Transverse colon (tissue), 4 donors: ENCODE data around the gene ZNF322. TPM values are rescaled to one million over a fixed set of nuclear protein-coding genes. Genes with fewer than 3 reads are reported as not detected.

Experiments
- DNase-seq: peaks from one replicate; pipeline ENCODE4 v3.0.0-alpha.2; 2019
- H3K27ac ChIP-seq, 4 donors: fragments of 200-600 bp; sonication (generic); 2 replicates each; pipeline ENCODE4 v1.5.1; 2016 to 2018; ENCODE audit warnings: inconsistent platforms in 4 of 4
- H3K27me3 ChIP-seq: fragments of 200-600 bp; sonication (generic); 2 replicates; pipeline ENCODE4 v1.5.1; 2017; ENCODE audit warnings: inconsistent platforms
- H3K36me3 ChIP-seq, 4 donors: fragments of 200-600 bp; sonication (generic); 2 replicates each; pipeline ENCODE4 v1.5.1; 2017 to 2019; ENCODE audit warnings: inconsistent platforms in 4 of 4
- H3K4me1 ChIP-seq, 4 donors: fragments of 200-600 bp; sonication (generic); 2 replicates each; pipeline ENCODE4 v1.5.1; 2017 to 2020; ENCODE audit warnings: inconsistent platforms in 4 of 4
- H3K4me3 ChIP-seq, 4 donors: fragments of 200-600 bp; sonication (generic); 1 replicate in 1 of 4; 2 replicates in 3 of 4; pipeline versions ENCODE4 v1.5.1 to v1.6.1; 2017 to 2019; ENCODE audit warnings: inconsistent platforms in 4 of 4
- H3K9me3 ChIP-seq, 2 donors: fragments of 200-600 bp; sonication (generic); 2 replicates each; pipeline ENCODE4 v1.5.1; 2017 to 2019; ENCODE audit warnings: inconsistent platforms in 2 of 2
- CTCF ChIP-seq, 5 experiments: fragments of 200-600 bp in 3 of 5; fragments of 450-650 bp in 2 of 5; sonication (generic) in 3 of 5; IDR thresholded peaks; 1 replicate in 2 of 5; 2 replicates in 3 of 5; pipeline ENCODE4 v1.5.1; 2016 to 2017; ENCODE audit warnings: antibody characterized with exemption in 5 of 5, inconsistent platforms in 3 of 5, mild to moderate bottlenecking in 2 of 5, moderate library complexity in 1 of 5
- EP300 ChIP-seq: sonication (generic); formaldehyde crosslinking; IDR thresholded peaks from one replicate; pipeline ENCODE4 v1.6.1; 2017; ENCODE audit warnings: antibody characterized with exemption, low read depth
- POLR2A ChIP-seq: fragments of 450-650 bp; IDR thresholded peaks from one replicate; pipeline ENCODE4 v1.6.1; 2016; ENCODE audit warnings: antibody characterized with exemption, mild to moderate bottlenecking, moderate library complexity
- POLR2AphosphoS5 ChIP-seq, 3 donors: sonication (generic); formaldehyde crosslinking; IDR thresholded peaks; one replicate each; pipeline ENCODE4 v1.6.1; 2016; ENCODE audit warnings: antibody characterized with exemption in 3 of 3
- WGBS, 2 donors: methylation state at CpG; one replicate each; pipeline ENCODE4 v1.1.5; 2018; ENCODE audit warnings: low coverage in 1 of 2; 5-methylcytosine and 5-hydroxymethylcytosine counted together
- in situ Hi-C, 4 donors: fragments of 200-750 bp; cut with MboI; loops; one replicate each; pipeline versions ENCODE4 v1.15.0 to v1.15.1; 2017; ENCODE audit warnings: low sequenced_read_pairs in 3 of 4, low pct_ligation_motif_present in 1 of 4, low pct_unique_long_range_greater_than_20kb in 1 of 4
- intact Hi-C: fragments of 100-400 bp; cut with DNase I; formaldehyde crosslinking; loops from one replicate; pipeline ENCODE4 v1.15.1; 2023; ENCODE audit warnings: low total_unique reads
- total RNA-seq, 4 donors: library from RNA; depleted of rRNA; stranded (reverse); fragments of >200 nt; gene quantifications; one replicate each; pipeline ENCODE4 v1.1.0, GENCODE V29; 2016

Gene ZNF322
- total RNA-seq, 4 donors from 2014 or later, result 2.8 to 32.2 (median 13.5) TPM

GRCh38 chr6:26594131-26594498 lies 65.4 kb downstream of the ZNF322 start:
- intact Hi-C loops, result no loop called here

GRCh38 chr6:26593278-26594130 lies 66.0 kb downstream of the ZNF322 start:
- 38 to 47% methylated on average over 5 to 20 of the region's 20 CpGs for WGBS, 2 donors
- DNase-seq, result no peak
- intact Hi-C loops, result no loop called here
- TF ChIP-seq POLR2AphosphoS5 (IDR thresholded peaks at IDR 0.05) (no peak), CTCF (IDR thresholded peaks at IDR 0.05) (no peak), EP300 (no peak), POLR2A (no peak)
- H3K27ac ChIP-seq, result no peak overlapping the region
- in situ Hi-C loops, result loop anchor here in 2 of 4 donors (10.0 to 25.0 kb wide), 2 partner anchors 259 to 1269 kb away; a partner anchor contains a TSS
- H3K4me1 ChIP-seq, result peaks cover 6 to 23% (median 8%) of the 10 kb centered on the region in 4 donors
- no peak overlapping the region for H3K4me3 ChIP-seq
- peaks cover 52% of the 10 kb centered on the region for H3K27me3 ChIP-seq
- H3K9me3 ChIP-seq, result no peaks in the 10 kb centered on the region
- H3K36me3 ChIP-seq, result peaks cover 0 to 5% (median 3%) of the 10 kb centered on the region in 4 donors

More at GRCh38 chr6:26594131-26594498, 65.4 kb downstream of the ZNF322 start:
- H3K36me3 ChIP-seq, result peaks cover 0 to 10% (median 5%) of the 10 kb centered on the region in 4 donors
- H3K9me3 ChIP-seq, result no peaks in the 10 kb centered on the region
- no peak overlapping the region for H3K27ac ChIP-seq
- H3K27me3 ChIP-seq, result peaks cover 51% of the 10 kb centered on the region
- H3K4me1 ChIP-seq, result peaks cover 6 to 23% (median 8%) of the 10 kb centered on the region in 4 donors
- DNase-seq, result no peak
- 43 to 58% methylated on average over 6 of the region's 6 CpGs for WGBS, 2 donors
- in situ Hi-C loops, result loop anchor here in 2 of 4 donors (10.0 to 25.0 kb wide), 2 partner anchors 259 to 1268 kb away; a partner anchor contains a TSS
- H3K4me3 ChIP-seq, result no peak overlapping the region
- TF ChIP-seq EP300 (no peak), CTCF (IDR thresholded peaks at IDR 0.05) (no peak), POLR2A (no peak), POLR2AphosphoS5 (IDR thresholded peaks at IDR 0.05) (no peak)

- 49 to 66% methylated on average over 4 of the region's 4 CpGs for WGBS, 2 donors
- peaks cover 1 to 18% (median 3%) of the 10 kb centered on the region in 4 donors for H3K4me1 ChIP-seq
- intact Hi-C loops, result no loop called here
- DNase-seq, result no peak
- peaks cover 58% of the 10 kb centered on the region for H3K27me3 ChIP-seq
- TF ChIP-seq EP300 (no peak), CTCF (IDR thresholded peaks at IDR 0.05) (no peak), POLR2AphosphoS5 (IDR thresholded peaks at IDR 0.05) (no peak), POLR2A (no peak)
- no peaks in the 10 kb centered on the region for H3K9me3 ChIP-seq
- H3K27ac ChIP-seq, result no peak overlapping the region
- H3K4me3 ChIP-seq, result no peak overlapping the region
- H3K36me3 ChIP-seq, result no peaks in the 10 kb centered on the region
- in situ Hi-C loops, result loop anchor here in 2 of 4 donors (10.0 to 25.0 kb wide), 2 partner anchors 258 to 1270 kb away; a partner anchor contains a TSS
Observed at GRCh38 chr6:26592649-26593048, 66.9 kb downstream of the ZNF322 start.

GRCh38 chr6:26588965-26589364 lies 70.6 kb downstream of the ZNF322 start:
- in situ Hi-C loops (loop anchor here in 1 of 4 donors (25.0 kb wide), 1 partner anchor 1273 kb away; a partner anchor contains a TSS), intact Hi-C loops (no loop called here)
- peaks cover 82% of the 10 kb centered on the region for H3K27me3 ChIP-seq
- H3K4me3 ChIP-seq, result no peak overlapping the region
- 93 to 94% methylated on average over 21 of the region's 21 CpGs for WGBS, 2 donors
- no peaks in the 10 kb centered on the region for H3K36me3 ChIP-seq
- no peak for DNase-seq
- H3K27ac ChIP-seq, result no peak overlapping the region
- H3K4me1 ChIP-seq, result no peaks in the 10 kb centered on the region
- TF ChIP-seq POLR2A (no peak), CTCF (IDR thresholded peaks at IDR 0.05) (no peak), EP300 (no peak), POLR2AphosphoS5 (IDR thresholded peaks at IDR 0.05) (no peak)
- no peaks in the 10 kb centered on the region for H3K9me3 ChIP-seq
